OCI-LY7 (cell line): Measurements from ENCODE around the gene KLK12.

Source experiments
- EZH2phosphoT487 ChIP-seq: fragments of 200-600 bp; sonication (generic); IDR thresholded peaks from 2 replicates; pipeline ENCODE4 v1.6.1; 2018; ENCODE audit warnings: low read depth, borderline replicate concordance, mild to moderate bottlenecking, mixed run types, antibody characterized with exemption, low read length, moderate library complexity, mixed read lengths
- TF ChIP-seq, protein P1 (sequence below): fragments of 200-600 bp; sonication (generic); conservative IDR thresholded peaks from 2 replicates; pipeline ENCODE4 v1.5.1; 2014; ENCODE audit warnings: mild to moderate bottlenecking, antibody characterized with exemption, low read length, moderate library complexity, mixed read lengths

DNA sequence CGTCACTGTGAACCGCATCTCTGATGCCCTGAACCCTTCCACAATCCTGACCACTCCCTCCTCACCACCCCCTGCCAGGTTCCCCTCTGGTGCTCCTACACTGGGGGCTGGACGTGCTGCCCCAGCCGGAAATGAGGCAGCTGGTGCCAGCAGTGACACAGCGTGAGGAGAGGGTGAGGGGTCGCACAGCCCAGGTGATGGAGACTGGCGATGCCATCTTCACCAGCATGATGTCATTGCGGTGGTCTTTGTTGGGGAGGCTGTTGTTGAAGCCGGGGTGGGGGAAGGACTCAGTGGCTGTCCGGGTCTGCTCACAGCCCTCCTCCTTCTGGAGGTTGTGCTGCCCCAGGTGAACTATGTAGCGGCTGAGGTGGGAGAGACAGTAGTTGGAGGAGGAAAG lies 10.9 kb downstream of the KLK12 start:
- TF ChIP-seq, protein P1, sequence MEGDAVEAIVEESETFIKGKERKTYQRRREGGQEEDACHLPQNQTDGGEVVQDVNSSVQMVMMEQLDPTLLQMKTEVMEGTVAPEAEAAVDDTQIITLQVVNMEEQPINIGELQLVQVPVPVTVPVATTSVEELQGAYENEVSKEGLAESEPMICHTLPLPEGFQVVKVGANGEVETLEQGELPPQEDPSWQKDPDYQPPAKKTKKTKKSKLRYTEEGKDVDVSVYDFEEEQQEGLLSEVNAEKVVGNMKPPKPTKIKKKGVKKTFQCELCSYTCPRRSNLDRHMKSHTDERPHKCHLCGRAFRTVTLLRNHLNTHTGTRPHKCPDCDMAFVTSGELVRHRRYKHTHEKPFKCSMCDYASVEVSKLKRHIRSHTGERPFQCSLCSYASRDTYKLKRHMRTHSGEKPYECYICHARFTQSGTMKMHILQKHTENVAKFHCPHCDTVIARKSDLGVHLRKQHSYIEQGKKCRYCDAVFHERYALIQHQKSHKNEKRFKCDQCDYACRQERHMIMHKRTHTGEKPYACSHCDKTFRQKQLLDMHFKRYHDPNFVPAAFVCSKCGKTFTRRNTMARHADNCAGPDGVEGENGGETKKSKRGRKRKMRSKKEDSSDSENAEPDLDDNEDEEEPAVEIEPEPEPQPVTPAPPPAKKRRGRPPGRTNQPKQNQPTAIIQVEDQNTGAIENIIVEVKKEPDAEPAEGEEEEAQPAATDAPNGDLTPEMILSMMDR, result no peak
- no peak for TF ChIP-seq EZH2phosphoT487
